Lung (tissue), 12 donors: ENCODE data around the gene SNX30. TPM values are rescaled to one million over a fixed set of nuclear protein-coding genes. Genes with fewer than 3 reads are reported as not detected.

Experiments used
- ATAC-seq: fragments of 200-7000 bp; cut with Tn5 transposase; one replicate; pipeline ENCODE4 v1.9.1; 2020; ENCODE audit warnings: moderate number of reproducible peaks; ENCODE audit not compliant: insufficient read depth, low FRiP score
- DNase-seq, 3 donors: peaks; one replicate each; pipeline ENCODE4 v3.0.0-alpha.2; 2013 to 2017
- H3K27ac ChIP-seq, 2 donors: one replicate each; pipeline ENCODE4 v1.5.1; 2013; ENCODE audit warnings: mild to moderate bottlenecking in 2 of 2, moderate library complexity in 2 of 2, control low read depth in 1 of 2, inconsistent platforms in 1 of 2, low read depth in 1 of 2, low read length in 1 of 2
- H3K27me3 ChIP-seq, 3 donors: one replicate each; pipeline ENCODE4 v1.5.1; 2013; ENCODE audit warnings: low read length in 2 of 3; ENCODE audit not compliant: control insufficient read depth in 3 of 3, insufficient read depth in 3 of 3
- H3K36me3 ChIP-seq, 4 donors: one replicate each; pipeline ENCODE4 v1.5.1; 2013; ENCODE audit warnings: low read length in 4 of 4, mild to moderate bottlenecking in 1 of 4, moderate library complexity in 1 of 4; ENCODE audit not compliant: control insufficient read depth in 4 of 4, insufficient read depth in 4 of 4
- H3K4me1 ChIP-seq, 5 donors: one replicate each; pipeline ENCODE4 v1.5.1; 2013; ENCODE audit warnings: low read length in 5 of 5, mild to moderate bottlenecking in 2 of 5, moderate library complexity in 1 of 5; ENCODE audit not compliant: control insufficient read depth in 5 of 5, insufficient read depth in 5 of 5
- H3K4me3 ChIP-seq: one replicate; pipeline ENCODE4 v1.5.1; 2013; ENCODE audit warnings: mild to moderate bottlenecking, control low read depth, moderate library complexity
- H3K9ac ChIP-seq, 2 donors: one replicate each; pipeline ENCODE4 v1.5.1; 2013; ENCODE audit warnings: low read length in 2 of 2, control low read depth in 1 of 2; ENCODE audit not compliant: insufficient read depth in 1 of 2
- H3K9me3 ChIP-seq, 4 donors: one replicate each; pipeline ENCODE4 v1.5.1; 2013; ENCODE audit warnings: low read length in 3 of 4, mild to moderate bottlenecking in 1 of 4, moderate library complexity in 1 of 4; ENCODE audit not compliant: control insufficient read depth in 4 of 4, insufficient read depth in 3 of 4
- CTCF ChIP-seq: IDR thresholded peaks from 2 replicates; pipeline ENCODE4 v1.5.1; 2012; ENCODE audit warnings: mild to moderate bottlenecking; ENCODE audit errors: control extremely low read depth, extremely low read depth
- whole genome bisulfite sequencing, 2 donors: extraction: QIAGEN DNeasy Blood & Tissue Kit; methylation state at CpG; one replicate each; pipeline ENCODE4 v1.1.7; 2013; 5-methylcytosine and 5-hydroxymethylcytosine counted together
- polyA plus RNA-seq, 2 donors: library from polyadenylated mRNA; stranded (reverse); fragments of 200-250 nt; gene quantifications; one replicate each; pipeline ENCODE4 v1.2.1, GENCODE V29; 2013
- total RNA-seq, 2 donors: library from RNA; depleted of rRNA in 1 of 2; stranded (reverse); fragments of >200 nt in 1 of 2; gene quantifications; one replicate each; pipeline ENCODE4 v1.2.1, GENCODE V29; 2014 to 2021
- donor health status: control.
- donor health status: control.
- donor health status: Bipolar disorder and iron deficiency.
- donor health status: healthy.
- donor health status: DM: yes; HTN: yes; CAD: no.

SNX30 gene
- total and polyA plus RNA-seq, 4 donors = 13.7 to 63.1 (median 35.8) TPM

- no peak for ATAC-seq
- peaks cover 0 to 34% (median 15%) of the 10 kb centered on the region in 5 donors for H3K4me1 ChIP-seq
- peak overlapping the region in 1 of 2 donors; percentile 44 for H3K27ac ChIP-seq
Measured at GRCh38 chr9:112861155-112861554, 110.6 kb downstream of the SNX30 start.

GRCh38 chr9:112861638-112862555 lies 111.3 kb downstream of the SNX30 start:
- WGBS, 2 donors = 27 to 57% methylated on average over 19 of the region's 19 CpGs
- Histone ChIP-seq H3K4me1 (peaks cover 0 to 29% (median 15%) of the 10 kb centered on the region in 5 donors), H3K27me3 (no peaks in the 10 kb centered on the region), H3K36me3 (peaks cover 0 to 5% (median 4%) of the 10 kb centered on the region in 4 donors), H3K4me3 (no peak overlapping the region), H3K9me3 (peaks cover 0 to 2% (median 0%) of the 10 kb centered on the region in 4 donors), H3K9ac (no peak overlapping the region), H3K27ac (peak overlapping the region in 1 of 2 donors; percentile 44)
- DNase-seq (peak in 2 of 3 donors; percentile 60 to 78), ATAC-seq (no peak)
- TF ChIP-seq CTCF = no peak

More at GRCh38 chr9:112861155-112861554, 110.6 kb downstream of the SNX30 start:
- TF ChIP-seq CTCF = no peak
- H3K27me3 ChIP-seq = no peaks in the 10 kb centered on the region
- H3K4me3 ChIP-seq = no peak overlapping the region
- no peak for DNase-seq
- peaks cover 0 to 2% (median 0%) of the 10 kb centered on the region in 4 donors for H3K9me3 ChIP-seq
- no peak overlapping the region for H3K9ac ChIP-seq
- peaks cover 0 to 5% (median 4%) of the 10 kb centered on the region in 4 donors for H3K36me3 ChIP-seq
- WGBS, 2 donors = 52 to 59% methylated on average over 3 of the region's 3 CpGs

- DNase-seq = peak; percentile 48 to 87 (median 77)
- Histone ChIP-seq H3K9ac (no peak overlapping the region), H3K36me3 (peaks cover 0 to 6% (median 5%) of the 10 kb centered on the region in 4 donors), H3K4me1 (peaks cover 0 to 29% (median 15%) of the 10 kb centered on the region in 5 donors), H3K9me3 (peaks cover 0 to 2% (median 0%) of the 10 kb centered on the region in 4 donors), H3K27me3 (no peaks in the 10 kb centered on the region), H3K4me3 (no peak overlapping the region), H3K27ac (peak overlapping the region in 1 of 2 donors; percentile 44)
- no peak for TF ChIP-seq CTCF
- 1 to 16% methylated on average over 4 of the region's 4 CpGs for WGBS, 2 donors
- ATAC-seq = no peak
Measured at GRCh38 chr9:112863214-112863613, 112.7 kb downstream of the SNX30 start.
